ENCODE measurements around the gene LIMD2. TPM values are rescaled to one million over a fixed set of nuclear protein-coding genes. Genes with fewer than 3 reads are reported as not detected.

The LIMD2 gene
- total RNA-seq, 2 donors from 2014 or later: 3.6 to 5.6 TPM

GRCh38 chr17:63685041-63685440, 14.9 kb downstream of the LIMD2 start:
- Histone ChIP-seq H3K9me3 (no peaks in the 10 kb centered on the region), H3K4me1 (no peaks in the 10 kb centered on the region), H3K27ac (no peak overlapping the region), H3K9ac (ENCODE audit: low read depth in 2 of 2, low read length in 2 of 2) (no peak overlapping the region), H3K36me3 (peaks cover 6% of the 10 kb centered on the region), H3K4me3 (no peak overlapping the region), H3K27me3 (no peaks in the 10 kb centered on the region)
- no peak for DNase-seq
- intact Hi-C loops (cut with DNase I): no loop called here
- TF ChIP-seq CTCF (IDR thresholded peaks at IDR 0.05): no peak

GRCh38 chr17:63682981-63683380, 16.9 kb downstream of the LIMD2 start:
- intact Hi-C loops (cut with DNase I): no loop called here
- Histone ChIP-seq H3K4me3 (no peak overlapping the region), H3K36me3 (no peaks in the 10 kb centered on the region), H3K9me3 (no peaks in the 10 kb centered on the region), H3K27me3 (no peaks in the 10 kb centered on the region), H3K4me1 (no peaks in the 10 kb centered on the region), H3K27ac (no peak overlapping the region), H3K9ac (ENCODE audit: low read depth in 2 of 2, low read length in 2 of 2) (no peak overlapping the region)
- DNase-seq: no peak
- no peak for TF ChIP-seq CTCF (IDR thresholded peaks at IDR 0.05)

GRCh38 chr17:63682441-63682840, 17.5 kb downstream of the LIMD2 start:
- DNase-seq: no peak
- no peak for TF ChIP-seq CTCF (IDR thresholded peaks at IDR 0.05)
- Histone ChIP-seq H3K36me3 (no peaks in the 10 kb centered on the region), H3K27me3 (no peaks in the 10 kb centered on the region), H3K4me1 (no peaks in the 10 kb centered on the region), H3K27ac (no peak overlapping the region), H3K9me3 (no peaks in the 10 kb centered on the region), H3K9ac (ENCODE audit: low read depth in 2 of 2, low read length in 2 of 2) (no peak overlapping the region), H3K4me3 (no peak overlapping the region)
- intact Hi-C loops (cut with DNase I): no loop called here

- no peak for TF ChIP-seq CTCF (IDR thresholded peaks at IDR 0.05)
- Histone ChIP-seq H3K9me3 (no peaks in the 10 kb centered on the region), H3K27ac (no peak overlapping the region), H3K4me3 (no peak overlapping the region), H3K4me1 (peaks cover 2% of the 10 kb centered on the region), H3K36me3 (no peaks in the 10 kb centered on the region), H3K27me3 (no peaks in the 10 kb centered on the region), H3K9ac (ENCODE audit: low read depth in 2 of 2, low read length in 2 of 2) (no peak overlapping the region)
- intact Hi-C loops (cut with DNase I): no loop called here
- no peak for DNase-seq
Measured at GRCh38 chr17:63681530-63681929, 18.4 kb downstream of the LIMD2 start.

- H3K27ac ChIP-seq: no peak overlapping the region
- peaks cover 3% of the 10 kb centered on the region for H3K4me1 ChIP-seq
- DNase-seq: no peak
- no peaks in the 10 kb centered on the region for H3K27me3 ChIP-seq
- no peak overlapping the region for H3K4me3 ChIP-seq
- H3K9me3 ChIP-seq: no peaks in the 10 kb centered on the region
- H3K9ac ChIP-seq (ENCODE audit: low read depth in 2 of 2, low read length in 2 of 2): no peak overlapping the region
- no peaks in the 10 kb centered on the region for H3K36me3 ChIP-seq
- intact Hi-C loops (cut with DNase I): no loop called here
- TF ChIP-seq CTCF (IDR thresholded peaks at IDR 0.05): no peak
Measured at GRCh38 chr17:63680700-63681099, 19.2 kb downstream of the LIMD2 start.

GRCh38 chr17:63679214-63679613, 20.7 kb downstream of the LIMD2 start:
- TF ChIP-seq CTCF (IDR thresholded peaks at IDR 0.05): no peak
- Histone ChIP-seq H3K9ac (ENCODE audit: low read depth in 2 of 2, low read length in 2 of 2) (no peak overlapping the region), H3K4me1 (peaks cover 11% of the 10 kb centered on the region), H3K9me3 (no peaks in the 10 kb centered on the region), H3K27ac (no peak overlapping the region), H3K4me3 (no peak overlapping the region), H3K27me3 (no peaks in the 10 kb centered on the region), H3K36me3 (no peaks in the 10 kb centered on the region)
- DNase-seq: no peak
- intact Hi-C loops (cut with DNase I): no loop called here

Data from colonic mucosa (tissue), 4 donors.